ENCODE measurements around the gene HCFC1. TPM values are rescaled to one million over a fixed set of nuclear protein-coding genes. Genes with fewer than 3 reads are reported as not detected.
A peak's percentile ranks its signal among the peaks of the same experiment; 100 is the strongest.

HCFC1 gene
- total RNA-seq, 1 donor from 2014 or later = 74.6 TPM

DNA sequence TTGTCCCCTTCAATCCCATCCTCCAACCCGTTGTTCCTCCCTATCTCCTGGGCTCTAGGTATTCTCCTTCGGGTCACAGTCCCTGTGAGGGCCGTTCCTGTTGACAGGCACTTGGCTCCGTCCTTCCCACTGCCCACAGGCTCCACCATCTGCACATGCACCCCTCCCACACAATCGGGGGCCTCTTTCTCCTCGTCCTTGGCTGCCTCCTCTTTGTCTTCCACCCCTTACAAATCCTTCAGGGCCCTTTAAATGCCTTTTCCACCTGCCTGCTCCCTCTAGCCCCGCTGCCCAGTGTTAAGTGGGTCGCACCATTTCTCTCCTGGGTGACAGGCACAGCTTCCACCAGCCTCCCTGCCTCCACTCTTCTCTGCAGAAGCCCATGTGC lies 69.9 kb downstream of the HCFC1 start:
- Mint-ChIP-seq H3K4me3 (ENCODE audit: unreplicated experiment) (no peak overlapping the region), H3K27me3 (ENCODE audit: unreplicated experiment) (peaks cover 8% of the 10 kb centered on the region), H3K9me3 (ENCODE audit: unreplicated experiment) (no peaks in the 10 kb centered on the region), H3K36me3 (ENCODE audit: low read depth, unreplicated experiment) (no peaks in the 10 kb centered on the region), H3K4me1 (ENCODE audit: unreplicated experiment) (peaks cover 27% of the 10 kb centered on the region), H3K27ac (ENCODE audit: unreplicated experiment) (no peak overlapping the region)
- no peak for TF ChIP-seq CTCF (IDR thresholded peaks at IDR 0.05; ENCODE audit: unreplicated experiment)
- no peak for DNase-seq (ENCODE audit: low spot score)

DNA sequence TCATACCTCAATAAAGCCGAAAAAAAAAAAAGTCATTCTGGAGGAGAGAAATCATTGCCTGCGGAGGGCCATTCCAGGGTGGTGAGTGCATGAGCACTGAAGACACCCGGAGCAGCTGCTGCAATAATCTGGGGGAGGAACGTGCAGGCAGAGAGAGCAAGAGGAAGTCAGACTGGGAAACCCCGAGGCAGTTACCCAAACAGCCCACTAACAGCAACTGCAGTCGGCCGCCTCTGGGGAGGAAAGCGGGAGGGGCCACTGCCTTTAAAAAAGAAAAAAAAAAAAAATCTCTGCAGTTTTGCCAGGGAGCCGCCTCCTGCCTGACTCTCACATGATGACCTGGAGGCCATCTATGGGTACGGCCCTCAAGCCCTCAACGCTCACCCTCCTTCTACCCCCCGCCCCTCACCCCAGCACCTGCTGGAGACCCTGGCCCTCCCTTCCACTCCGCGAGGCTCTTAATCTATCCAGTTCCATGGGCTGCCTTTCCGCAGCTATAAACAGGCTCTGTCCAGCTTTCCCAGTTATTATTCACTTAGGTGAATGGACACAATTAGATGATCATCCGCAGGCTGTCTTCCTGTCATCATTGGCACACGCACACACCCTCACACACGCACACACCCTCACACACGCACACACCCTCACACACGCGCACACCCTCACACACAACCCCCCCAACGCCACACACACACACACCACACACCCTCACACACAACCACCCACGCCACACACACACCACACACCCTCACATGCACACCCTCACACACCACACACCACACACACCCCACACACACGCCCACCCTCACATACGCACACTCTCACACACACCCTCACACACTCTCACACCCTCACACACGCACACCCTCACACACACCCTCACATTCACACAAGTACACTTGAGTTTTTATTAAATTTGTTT lies 70.5 kb downstream of the HCFC1 start:
- Mint-ChIP-seq H3K27ac (ENCODE audit: unreplicated experiment) (peak overlapping the region; percentile 70), H3K9me3 (ENCODE audit: unreplicated experiment) (no peaks in the 10 kb centered on the region), H3K36me3 (ENCODE audit: low read depth, unreplicated experiment) (no peaks in the 10 kb centered on the region), H3K4me3 (ENCODE audit: unreplicated experiment) (peak overlapping the region; percentile 73), H3K4me1 (ENCODE audit: unreplicated experiment) (peaks cover 27% of the 10 kb centered on the region), H3K27me3 (ENCODE audit: unreplicated experiment) (peaks cover 8% of the 10 kb centered on the region)
- TF ChIP-seq CTCF (IDR thresholded peaks at IDR 0.05; ENCODE audit: unreplicated experiment) = no peak
- DNase-seq (ENCODE audit: low spot score) = no peak

GRCh38 chrX:153897899-153898298 lies 73.7 kb downstream of the HCFC1 start:
- Mint-ChIP-seq H3K36me3 (ENCODE audit: low read depth, unreplicated experiment) (no peaks in the 10 kb centered on the region), H3K9me3 (ENCODE audit: unreplicated experiment) (no peaks in the 10 kb centered on the region), H3K27me3 (ENCODE audit: unreplicated experiment) (peaks cover 3% of the 10 kb centered on the region), H3K4me3 (ENCODE audit: unreplicated experiment) (no peak overlapping the region), H3K4me1 (ENCODE audit: unreplicated experiment) (peaks cover 13% of the 10 kb centered on the region), H3K27ac (ENCODE audit: unreplicated experiment) (no peak overlapping the region)
- no peak for TF ChIP-seq CTCF (IDR thresholded peaks at IDR 0.05; ENCODE audit: unreplicated experiment)
- no peak for DNase-seq (ENCODE audit: low spot score)

Small RNAs within 50 kb of the gene (microRNA-seq; reads per million reads assigned to microRNA genes)
- gene MIR3202-1 (ENCODE audit: unreplicated experiment) (not detected), gene MIR3202-2 (ENCODE audit: unreplicated experiment) (not detected), gene MIR718 (ENCODE audit: unreplicated experiment) (0.21 reads per million)

Other genes starting within 250 kb of the HCFC1 start
- gene BCAP31, start 247.4 kb downstream of the HCFC1 start, total RNA-seq (ENCODE audit: unreplicated experiment) = 282 TPM
- gene ABCD1, start 247.0 kb downstream of the HCFC1 start, total RNA-seq (ENCODE audit: unreplicated experiment) = 19.5 TPM
- gene PLXNB3, start 207.6 kb downstream of the HCFC1 start, total RNA-seq (ENCODE audit: unreplicated experiment) = 11.2 TPM
- 0.18 TPM for gene SRPK3, start 190.8 kb downstream of the HCFC1 start, total RNA-seq (ENCODE audit: unreplicated experiment)
- 43.3 TPM for gene IDH3G, start 177.4 kb downstream of the HCFC1 start, total RNA-seq (ENCODE audit: unreplicated experiment)
- gene SSR4, start 177.2 kb downstream of the HCFC1 start, total RNA-seq (ENCODE audit: unreplicated experiment) = 243 TPM
- 2.6 TPM for gene PDZD4, start 141.3 kb downstream of the HCFC1 start, total RNA-seq (ENCODE audit: unreplicated experiment)
- gene L1CAM, start 85.6 kb downstream of the HCFC1 start, total RNA-seq (ENCODE audit: unreplicated experiment) = 0.31 TPM
- gene AVPR2, start 67.1 kb downstream of the HCFC1 start, total RNA-seq (ENCODE audit: unreplicated experiment) = 0.77 TPM
- 72.2 TPM for gene ARHGAP4, start 45.6 kb downstream of the HCFC1 start, total RNA-seq (ENCODE audit: unreplicated experiment)
- gene NAA10, start 36.8 kb downstream of the HCFC1 start, total RNA-seq (ENCODE audit: unreplicated experiment) = 85.5 TPM
- gene RENBP, start 27.2 kb downstream of the HCFC1 start, total RNA-seq (ENCODE audit: unreplicated experiment) = 19.3 TPM
- gene TMEM187, start 936 bp upstream of the HCFC1 start, total RNA-seq (ENCODE audit: unreplicated experiment) = 12.0 TPM
- gene IRAK1, start 48.1 kb upstream of the HCFC1 start, total RNA-seq (ENCODE audit: unreplicated experiment) = 89.9 TPM
- 60.0 TPM for gene MECP2, start 125.9 kb upstream of the HCFC1 start, total RNA-seq (ENCODE audit: unreplicated experiment)
- not detected for gene OPN1LW, start 172.4 kb upstream of the HCFC1 start, total RNA-seq (ENCODE audit: unreplicated experiment)
- gene OPN1MW, start 210.8 kb upstream of the HCFC1 start, total RNA-seq (ENCODE audit: unreplicated experiment) = not detected
- gene OPN1MW2, start 247.9 kb upstream of the HCFC1 start, total RNA-seq (ENCODE audit: unreplicated experiment) = not detected